Fibroblast of upper back skin (primary cell): ENCODE results near the gene TMEM225B.
"Not testable (repeated sequence)": the region's sequence is repeated elsewhere in the genome, so short reads cannot be mapped to it uniquely, and the experiment has no call there.

Experiments used
- DNase-seq: peaks from one replicate; pipeline ENCODE4 v3.0.0-alpha.2; 2013

TMEM225B gene

DNA sequence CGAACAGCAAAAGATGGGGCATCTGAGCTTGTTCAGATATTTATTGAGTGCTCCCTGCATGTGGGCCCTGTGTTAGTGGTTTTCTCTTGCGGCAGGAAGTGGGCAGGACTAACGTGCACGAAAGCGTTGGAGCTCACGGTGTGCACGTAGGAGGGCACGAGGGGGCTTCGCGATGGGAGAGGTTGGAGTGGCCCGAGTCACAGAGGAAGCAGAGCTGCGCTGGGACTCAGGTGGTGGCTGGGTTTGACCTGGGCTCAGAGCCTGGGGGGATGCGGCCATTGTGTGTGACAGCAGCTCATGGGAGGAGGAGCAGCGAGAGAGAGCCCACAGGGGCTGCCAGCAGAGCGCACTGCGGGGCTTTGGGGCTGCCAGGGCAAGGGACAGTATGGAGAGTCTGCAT lies 26.4 kb downstream of the TMEM225B start:
- DNase-seq: no peak

DNA sequence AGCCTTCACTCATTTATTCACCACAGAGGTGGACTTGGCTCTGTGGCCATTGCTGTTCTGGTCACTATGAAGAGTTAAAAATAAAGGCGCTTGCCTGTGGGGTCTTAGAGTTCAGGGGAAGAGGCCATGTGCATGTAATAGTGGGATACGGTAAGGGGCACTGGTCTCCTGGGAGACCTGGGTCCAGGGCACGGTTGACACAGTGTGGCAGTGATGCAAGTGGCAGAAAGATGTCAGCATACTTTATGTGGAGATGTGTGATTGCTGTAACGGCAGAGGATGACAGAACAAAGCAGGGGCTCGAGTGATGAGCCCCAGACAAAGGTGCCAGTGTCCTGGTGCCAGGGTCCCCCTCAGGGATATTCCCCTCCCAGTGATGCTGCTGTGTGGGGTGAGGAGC lies 27.3 kb downstream of the TMEM225B start:
- no peak for DNase-seq

DNA sequence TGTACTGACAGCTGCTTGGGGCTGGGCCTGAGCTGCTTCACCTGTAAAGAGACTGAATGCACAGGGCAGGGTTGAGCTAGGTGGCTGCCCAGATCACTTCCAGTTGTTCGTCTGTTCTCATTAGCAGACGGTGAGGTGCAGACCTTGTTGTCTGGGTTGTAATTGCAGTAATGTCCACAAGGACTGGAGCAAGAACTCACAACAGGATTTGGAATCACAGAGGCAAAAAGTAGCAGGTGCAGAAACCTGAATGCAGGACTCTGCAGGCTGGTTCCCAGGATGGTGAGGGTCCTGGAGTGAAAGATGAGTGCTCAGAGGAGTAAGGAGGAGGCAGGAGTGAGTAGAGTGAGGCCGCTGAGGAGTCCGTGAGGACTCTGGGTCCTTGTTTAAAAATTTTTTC lies 27.9 kb downstream of the TMEM225B start:
- DNase-seq: no peak

DNA sequence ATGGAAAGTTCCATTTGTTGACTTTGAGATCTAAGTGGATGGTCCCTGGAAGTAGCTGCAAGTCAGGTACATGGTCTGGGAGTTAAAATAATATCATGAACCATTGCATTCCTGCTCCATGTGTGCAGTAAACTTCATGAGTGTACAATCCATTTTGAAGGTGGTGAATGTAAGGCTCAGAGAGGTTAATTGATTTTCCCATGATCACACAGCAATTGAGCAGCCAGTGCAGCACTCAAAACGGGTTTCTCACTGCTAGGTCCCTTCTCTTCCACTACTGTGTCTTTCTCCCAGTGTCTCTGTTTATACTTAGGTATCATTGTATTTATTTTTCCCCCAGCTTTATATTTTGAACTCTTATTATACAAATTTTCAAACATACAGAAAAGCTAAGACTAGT lies 28.6 kb downstream of the TMEM225B start:
- DNase-seq: no peak

DNA sequence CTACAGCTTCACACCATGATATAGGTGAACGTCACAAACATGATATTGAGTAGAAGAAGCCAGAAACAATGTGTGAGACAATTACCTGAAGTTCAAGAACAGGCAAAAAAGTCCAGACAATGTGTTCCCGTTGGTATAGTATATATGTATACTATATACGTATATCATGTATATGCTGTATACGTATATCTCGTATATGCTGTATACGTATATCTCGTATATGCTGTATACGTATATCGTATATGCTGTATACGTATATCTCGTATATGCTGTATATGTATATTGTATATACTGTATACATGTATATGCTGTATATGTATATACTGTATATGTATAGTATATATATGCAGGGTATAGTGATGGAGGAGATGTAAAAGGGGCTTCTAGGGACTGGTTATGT lies 29.4 kb downstream of the TMEM225B start:
- DNase-seq: no peak

DNA sequence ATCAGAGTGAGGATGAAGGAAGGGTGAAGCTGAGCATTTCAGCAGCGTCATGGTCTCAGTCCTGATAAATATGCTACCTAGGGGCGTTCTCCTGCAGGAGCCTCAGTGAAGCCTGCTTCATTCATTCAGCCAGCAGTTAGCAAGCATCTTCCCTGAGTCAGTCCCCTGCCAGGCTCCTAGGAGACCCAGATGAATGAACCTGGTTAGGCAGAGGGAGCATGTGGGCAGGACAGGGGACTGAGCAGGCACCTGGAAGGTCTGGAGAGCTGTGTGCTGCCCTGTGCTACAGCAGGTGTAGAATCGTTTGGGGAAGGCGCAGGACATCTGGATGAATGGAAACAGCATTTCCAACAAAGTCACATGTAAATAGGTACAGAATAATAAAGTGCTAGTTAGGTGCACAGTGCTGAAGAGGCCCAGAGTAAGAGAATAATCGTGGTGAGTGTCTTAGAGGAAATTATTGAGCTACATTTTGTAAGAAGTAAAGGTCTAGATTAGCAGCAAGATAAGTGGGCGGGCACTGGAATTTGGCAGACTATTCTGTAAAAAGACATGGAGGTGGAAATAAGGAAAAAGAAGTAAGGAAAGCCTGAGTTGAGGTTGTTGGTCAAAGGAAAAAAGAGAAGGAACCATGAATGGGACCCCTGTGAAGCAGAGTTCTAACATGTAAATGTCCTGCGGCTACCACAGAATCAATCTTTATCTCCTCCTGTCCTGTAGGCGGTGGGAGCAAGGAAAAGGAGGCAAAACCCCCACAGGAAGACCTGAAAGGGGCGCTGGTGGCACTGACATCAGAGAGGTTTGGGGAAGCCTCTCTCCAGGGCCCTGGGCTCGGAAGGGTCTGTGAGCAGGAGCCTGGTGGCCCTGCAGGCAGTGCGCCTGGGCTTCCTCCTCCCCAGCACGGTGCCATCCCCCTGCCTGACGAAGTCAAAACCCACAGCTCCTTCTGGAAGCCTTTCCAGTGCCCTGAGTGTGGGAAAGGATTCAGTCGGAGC lies 30.7 kb downstream of the TMEM225B start:
- no peak for DNase-seq

DNA sequence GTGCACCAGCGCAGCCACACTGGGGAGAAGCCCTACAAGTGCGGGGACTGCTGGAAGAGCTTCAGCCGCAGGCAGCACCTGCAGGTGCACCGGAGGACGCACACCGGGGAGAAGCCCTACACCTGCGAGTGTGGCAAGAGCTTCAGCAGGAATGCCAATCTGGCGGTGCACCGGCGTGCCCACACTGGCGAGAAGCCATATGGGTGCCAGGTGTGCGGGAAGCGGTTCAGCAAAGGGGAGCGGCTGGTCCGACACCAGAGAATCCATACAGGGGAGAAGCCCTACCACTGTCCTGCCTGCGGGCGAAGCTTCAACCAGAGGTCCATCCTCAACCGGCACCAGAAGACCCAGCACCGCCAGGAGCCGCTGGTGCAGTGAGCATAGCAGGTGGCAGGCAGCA lies 31.6 kb downstream of the TMEM225B start:
- DNase-seq: no peak

DNA sequence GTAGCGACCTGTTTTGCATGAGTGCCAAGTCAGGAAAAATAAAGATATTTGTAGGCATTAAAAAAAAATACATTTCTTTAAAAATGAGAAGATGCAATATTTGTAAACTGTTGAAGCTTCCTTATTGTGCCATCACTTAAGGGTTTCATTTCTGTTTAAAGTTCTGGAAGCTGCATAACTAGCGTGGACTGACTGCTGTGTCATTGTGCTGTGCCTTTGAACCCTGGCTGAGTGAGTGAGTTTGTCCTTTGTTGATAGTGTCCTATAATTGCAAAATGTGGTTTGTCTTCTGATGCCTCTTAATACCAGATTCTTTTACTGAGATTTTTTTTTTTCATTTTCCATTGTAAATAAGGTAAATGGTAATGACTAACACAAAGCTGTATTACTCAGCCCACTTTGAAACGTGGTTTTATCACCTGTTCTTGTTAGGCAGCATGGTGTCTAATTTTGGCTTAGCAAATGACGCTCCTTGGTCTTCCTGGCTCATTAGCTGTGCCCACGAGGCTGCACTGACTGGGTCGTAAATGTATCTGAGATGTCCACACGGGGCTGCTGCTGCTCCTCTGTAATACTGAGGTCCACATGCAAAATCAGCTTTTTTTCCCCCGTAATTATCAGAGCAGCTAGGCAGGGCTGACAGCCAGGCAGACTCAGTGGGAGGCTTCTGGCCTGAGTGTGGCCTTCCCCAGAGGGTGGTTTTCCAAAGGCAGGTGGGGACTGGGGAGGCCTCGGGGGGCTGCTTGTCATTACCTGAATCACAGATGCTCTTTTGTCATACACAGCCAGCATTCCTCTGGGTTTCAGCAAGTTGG lies 33.4 kb downstream of the TMEM225B start:
- DNase-seq: no peak

DNA sequence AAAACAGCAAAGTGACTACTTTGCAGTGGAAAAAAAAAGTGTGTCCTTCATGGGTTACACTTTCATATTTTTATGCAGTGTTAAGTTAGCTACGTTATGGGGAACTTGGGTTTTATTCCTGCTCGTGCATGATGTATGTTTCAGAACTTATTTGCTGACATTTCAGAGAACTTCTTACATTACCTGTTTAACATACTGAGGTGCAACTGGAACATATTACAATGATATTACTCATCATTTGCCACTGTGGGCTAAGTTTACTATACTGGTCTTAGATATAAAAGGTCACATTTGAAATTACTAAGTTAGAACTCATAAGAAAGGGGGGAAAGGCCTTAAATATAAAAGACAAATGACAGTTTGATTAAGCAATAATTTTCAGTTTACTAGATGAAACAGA lies 39.3 kb downstream of the TMEM225B start:
- not testable (repeated sequence) for DNase-seq

DNA sequence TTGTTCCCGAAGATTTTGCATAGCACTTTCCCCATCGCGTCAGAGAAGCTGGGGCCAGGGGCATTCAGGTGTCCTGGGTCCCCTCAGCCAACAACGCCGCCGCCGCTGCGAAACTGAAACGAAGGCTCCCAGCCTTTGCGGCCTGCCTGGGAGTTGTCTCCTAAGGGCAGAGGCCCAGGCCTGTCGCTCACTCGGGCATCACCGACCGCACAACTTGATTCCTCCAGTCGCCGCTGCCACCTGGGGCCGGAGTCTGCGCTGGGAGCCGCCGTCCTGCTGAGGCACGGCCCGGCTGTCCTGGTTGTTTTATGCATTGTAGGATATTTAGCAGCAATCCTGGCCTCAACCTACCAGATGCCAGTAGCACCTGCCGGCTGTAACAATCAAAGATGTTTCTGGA lies 40.7 kb downstream of the TMEM225B start:
- no peak for DNase-seq

DNA sequence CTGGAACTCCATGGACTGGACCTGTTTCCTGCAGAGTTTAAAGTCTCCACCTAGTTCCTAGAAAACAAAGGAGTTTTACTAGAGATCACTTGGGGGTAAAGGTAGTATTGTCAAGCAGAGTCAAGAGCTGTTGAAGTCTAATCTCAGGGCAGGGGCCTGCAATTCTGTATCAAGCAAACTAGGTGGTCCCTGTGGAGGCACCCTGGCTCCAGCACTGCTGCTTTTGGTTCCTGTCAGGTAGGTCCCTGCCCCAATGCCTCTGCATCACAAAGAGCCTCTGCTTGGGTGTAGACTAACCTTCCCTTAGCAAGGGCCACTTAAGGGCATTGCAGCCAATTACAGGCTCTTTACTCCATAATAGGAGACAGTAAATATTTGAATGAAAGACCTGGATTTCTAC lies 41.2 kb downstream of the TMEM225B start:
- no peak for DNase-seq

DNA sequence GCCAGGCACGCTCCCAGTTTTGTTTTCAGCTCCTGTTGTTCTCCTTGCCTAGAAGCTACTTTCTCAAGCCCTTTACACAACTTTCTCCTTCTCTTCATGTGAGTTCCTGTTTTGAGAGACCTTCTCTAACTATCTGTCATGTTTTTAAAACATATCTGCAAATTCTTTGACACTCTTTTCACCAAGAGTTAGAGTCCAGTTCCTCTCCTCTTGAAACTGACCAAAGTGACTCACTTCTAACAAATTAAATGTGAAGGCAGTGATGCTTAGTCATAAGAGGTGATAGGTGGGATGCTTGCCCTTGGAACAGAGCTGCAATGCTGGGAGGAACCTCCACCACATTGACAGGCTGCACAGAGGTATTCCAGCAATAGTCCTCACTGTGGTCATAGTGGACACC lies 44.0 kb downstream of the TMEM225B start:
- no peak for DNase-seq

DNA sequence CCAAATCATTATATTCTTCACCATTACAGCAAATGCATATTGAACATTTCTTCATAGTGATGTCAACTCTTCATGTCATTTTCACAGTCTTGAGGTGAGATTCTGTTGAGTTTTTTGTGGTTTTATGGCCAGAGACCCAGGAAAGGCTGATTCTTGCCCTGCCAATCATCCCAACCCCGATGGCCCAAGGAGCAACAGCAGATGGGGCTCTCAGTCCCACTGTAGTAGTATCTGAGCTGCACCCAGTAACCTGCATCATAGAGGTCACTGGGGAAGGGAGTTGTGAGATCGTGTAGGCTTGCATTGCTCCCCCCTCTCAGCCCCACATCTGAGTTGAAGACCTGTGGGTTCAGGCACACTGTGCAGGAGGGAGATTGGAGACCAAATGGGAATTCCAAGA lies 45.4 kb downstream of the TMEM225B start:
- no peak for DNase-seq

DNA sequence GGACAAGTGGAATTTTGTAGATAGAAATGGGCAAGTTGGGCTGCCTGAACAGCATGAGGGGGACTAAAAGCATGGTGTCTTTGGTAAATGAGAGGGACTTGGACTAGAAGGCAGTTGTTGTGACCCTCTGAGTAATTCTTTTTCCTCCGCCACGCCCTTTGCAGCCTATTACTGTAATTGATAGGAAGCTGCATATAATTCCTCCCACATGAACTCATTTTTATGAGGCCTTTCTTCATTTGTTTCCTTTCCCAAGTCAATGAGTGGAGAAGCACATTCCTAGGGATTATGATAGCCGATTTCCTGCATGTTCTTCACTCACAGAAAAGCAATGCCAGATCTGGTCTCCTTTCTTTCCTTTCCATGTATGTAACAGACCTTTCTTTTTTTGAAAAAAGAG lies 46.4 kb downstream of the TMEM225B start:
- DNase-seq: no peak

DNA sequence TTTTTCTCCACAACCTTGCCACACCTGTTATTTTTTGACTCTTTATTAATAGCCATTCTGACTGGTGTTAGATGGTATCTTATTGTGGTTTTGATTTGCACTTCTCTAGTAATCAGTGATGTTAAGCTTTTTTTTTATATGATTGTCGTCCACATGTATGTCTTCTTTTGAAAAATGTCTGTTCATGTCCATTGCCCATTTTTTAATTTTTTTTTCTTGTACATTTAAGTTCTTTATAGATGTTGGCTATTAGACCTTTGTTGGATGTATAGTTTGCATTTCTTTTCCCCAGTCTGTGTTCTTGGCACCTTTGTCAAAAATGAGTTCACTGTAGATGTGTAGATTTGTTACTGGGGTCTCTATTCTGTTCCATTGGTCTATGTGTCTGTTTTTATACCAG lies 47.5 kb downstream of the TMEM225B start:
- DNase-seq: no peak

DNA sequence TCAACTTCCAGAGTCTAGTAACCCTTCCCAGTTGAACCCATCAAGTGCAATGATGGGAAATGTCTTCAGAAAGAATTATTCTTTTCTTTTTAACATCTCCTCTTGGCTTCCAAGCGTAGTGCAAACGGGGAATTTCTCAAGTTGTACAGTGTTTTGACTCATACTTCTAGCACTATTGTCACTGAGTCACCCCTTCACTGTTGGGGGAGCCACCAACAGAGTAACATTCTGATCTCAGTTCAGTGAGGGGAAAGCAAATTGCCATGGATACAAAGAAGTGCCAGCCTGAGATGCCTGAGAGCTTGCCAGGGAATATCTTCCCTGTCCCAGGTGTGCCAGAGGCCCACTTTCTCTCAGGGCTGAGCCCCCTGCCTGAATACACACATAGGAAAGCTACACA lies 50.8 kb downstream of the TMEM225B start:
- no peak for DNase-seq

DNA sequence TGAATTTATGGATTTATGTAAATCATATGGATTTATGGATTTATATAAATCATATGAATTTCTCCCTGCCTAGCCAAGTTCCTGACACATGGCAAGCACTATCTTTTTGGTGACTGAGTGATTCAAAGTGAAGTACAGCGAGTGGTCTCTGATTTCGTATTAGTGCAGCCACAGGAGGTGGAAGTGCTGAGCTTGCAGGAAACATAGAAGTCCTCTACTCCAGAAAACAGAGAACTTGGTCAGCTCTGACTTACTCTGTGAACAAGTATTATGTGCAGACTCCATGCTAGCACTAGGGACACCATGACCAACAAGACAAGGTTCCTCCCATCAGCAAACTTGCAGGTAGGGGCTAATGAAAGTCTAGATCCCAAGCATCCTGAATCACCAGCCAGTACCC lies 53.2 kb downstream of the TMEM225B start:
- DNase-seq: no peak

DNA sequence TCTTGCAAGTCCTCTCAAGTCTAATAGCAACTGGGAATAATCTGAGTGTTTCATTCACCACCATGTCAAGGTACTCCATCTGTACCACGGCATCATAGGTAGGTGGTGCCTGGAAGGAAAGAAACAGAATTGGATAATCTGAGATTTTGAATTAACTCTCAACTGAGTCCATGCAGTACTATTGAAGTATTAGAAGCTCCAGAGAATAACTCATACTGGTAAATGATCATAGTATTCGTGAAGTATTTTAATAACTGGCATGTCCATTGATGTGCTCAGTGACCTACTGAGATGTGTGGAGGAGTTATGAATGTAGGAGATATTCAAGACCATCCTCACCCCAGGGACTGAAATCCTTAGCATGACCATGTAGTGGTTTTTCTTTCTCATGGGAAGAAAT lies 54.6 kb downstream of the TMEM225B start:
- DNase-seq: no peak

DNA sequence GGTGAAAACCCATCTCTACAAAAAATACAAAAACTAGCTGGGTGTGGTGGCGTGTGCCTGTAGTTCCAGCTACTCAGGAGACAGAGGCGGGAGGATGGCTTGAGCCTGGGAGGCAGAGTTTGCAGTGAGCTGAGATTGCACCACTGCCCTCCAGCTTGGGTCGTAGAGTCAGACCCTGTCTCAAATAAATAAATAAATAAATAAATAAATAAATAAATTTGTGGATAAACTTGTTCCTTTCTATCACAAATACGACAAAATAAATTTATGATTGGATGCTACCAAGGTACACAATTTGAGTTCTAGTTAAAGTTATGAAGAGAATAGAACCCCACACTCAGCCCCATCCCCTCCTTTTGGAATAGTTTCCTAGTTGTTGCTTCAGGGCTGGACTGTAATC lies 55.2 kb downstream of the TMEM225B start:
- DNase-seq: not testable (repeated sequence)

DNA sequence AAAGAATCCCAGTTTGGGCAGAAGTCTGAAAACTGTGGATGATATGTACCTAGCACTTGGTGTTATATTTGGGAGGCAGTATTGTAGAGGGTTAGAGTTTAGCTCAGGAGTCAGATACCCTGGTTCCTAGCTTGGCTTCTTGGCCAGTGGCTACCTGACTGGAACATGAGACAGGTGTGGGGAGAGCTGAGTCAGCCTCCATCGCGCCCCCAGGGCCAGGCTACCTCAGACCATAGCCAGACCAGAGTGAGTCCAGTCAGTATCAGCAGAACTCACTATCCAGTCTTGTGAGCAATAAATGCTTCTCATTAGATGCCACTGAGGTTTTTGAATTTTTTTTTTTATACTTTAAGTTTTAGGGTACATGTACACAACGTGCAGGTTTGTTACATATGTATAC lies 55.7 kb downstream of the TMEM225B start:
- no peak for DNase-seq

DNA sequence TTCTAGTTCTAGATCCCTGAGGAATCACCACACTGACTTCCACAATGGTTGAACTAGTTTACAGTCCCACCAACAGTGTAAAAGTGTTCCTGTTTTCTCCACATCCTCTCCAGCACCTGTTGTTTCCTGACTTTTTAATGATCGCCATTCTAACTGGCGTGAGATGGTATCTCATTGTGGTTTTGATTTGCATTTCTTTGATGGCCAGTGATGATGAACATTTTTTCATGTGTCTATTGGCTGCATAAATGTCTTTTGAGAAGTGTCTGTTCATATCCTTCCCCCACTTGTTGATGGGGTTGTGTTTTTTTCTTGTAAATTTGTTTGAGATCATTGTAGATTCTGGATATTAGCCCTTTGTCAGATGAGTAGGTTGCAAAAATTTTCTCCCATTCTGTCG lies 56.6 kb downstream of the TMEM225B start:
- DNase-seq: not testable (repeated sequence)

DNA sequence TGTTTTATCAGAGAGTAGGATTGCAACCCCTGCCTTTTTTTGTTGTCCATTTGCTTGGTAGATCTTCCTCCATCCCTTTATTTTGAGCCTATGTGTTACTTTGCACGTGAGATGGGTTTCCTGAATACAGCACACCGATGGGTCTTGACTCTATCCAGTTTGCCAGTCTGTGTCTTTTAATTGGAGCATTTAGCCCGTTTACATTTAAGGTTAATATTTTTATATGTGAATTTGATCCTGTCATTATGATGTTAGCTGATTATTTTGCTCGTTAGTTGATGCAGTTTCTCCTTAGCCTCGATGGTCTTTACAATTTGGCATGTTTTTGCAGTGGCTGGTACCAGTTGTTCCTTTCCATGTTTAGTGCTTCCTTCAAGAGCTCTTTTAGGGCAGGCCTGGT lies 59.8 kb downstream of the TMEM225B start:
- DNase-seq: not testable (repeated sequence)
